Measurements from ENCODE around the gene CDX1.

The CDX1 gene

GRCh38 chr5:150166650-150167511, at the start of gene CDX1:
CDX1 (plus strand) TSS chr5:150166778; CDS start chr5:150166877, 99 bp downstream.
- DNase-seq, result no peak

GRCh38 chr5:150117945-150118560, 48.5 kb upstream of the CDX1 start:
- no peak for DNase-seq

GRCh38 chr5:150118561-150119229, 47.9 kb upstream of the CDX1 start:
- DNase-seq, result no peak

- no peak for DNase-seq
Measured at GRCh38 chr5:150119421-150120061, 47.0 kb upstream of the CDX1 start.

GRCh38 chr5:150120062-150120441, 46.5 kb upstream of the CDX1 start:
- no peak for DNase-seq

- DNase-seq, result no peak
Measured at GRCh38 chr5:150120617-150121447, 45.7 kb upstream of the CDX1 start.

- DNase-seq, result no peak
Measured at GRCh38 chr5:150121448-150122157, 45.0 kb upstream of the CDX1 start.

GRCh38 chr5:150122158-150122510, 44.4 kb upstream of the CDX1 start:
- no peak for DNase-seq

- DNase-seq, result no peak
Measured at GRCh38 chr5:150122536-150123481, 43.8 kb upstream of the CDX1 start.

- no peak for DNase-seq
Measured at GRCh38 chr5:150123542-150123941, 43.0 kb upstream of the CDX1 start.

GRCh38 chr5:150124111-150124557, 42.4 kb upstream of the CDX1 start:
- DNase-seq, result no peak

- no peak for DNase-seq
Measured at GRCh38 chr5:150124596-150124995, 42.0 kb upstream of the CDX1 start.

GRCh38 chr5:150125334-150125733, 41.2 kb upstream of the CDX1 start:
- no peak for DNase-seq

GRCh38 chr5:150126199-150126920, 40.2 kb upstream of the CDX1 start:
- DNase-seq, result no peak

- no peak for DNase-seq
Measured at GRCh38 chr5:150126921-150127265, 39.7 kb upstream of the CDX1 start.

GRCh38 chr5:150129454-150129812, 37.1 kb upstream of the CDX1 start:
- DNase-seq, result no peak

GRCh38 chr5:150129813-150130492, 36.6 kb upstream of the CDX1 start:
- peak; percentile 43 for DNase-seq

- DNase-seq, result no peak
Measured at GRCh38 chr5:150130493-150130922, 36.1 kb upstream of the CDX1 start.

- no peak for DNase-seq
Measured at GRCh38 chr5:150131461-150131860, 35.1 kb upstream of the CDX1 start.

Measured in CD4-positive, alpha-beta T cell treated with Interleukin-17A for 4 hours (primary cell).